Mesodermal cell (in vitro differentiated cells): Measurements from ENCODE around the gene KRTAP19-8. TPM values are rescaled to one million over a fixed set of nuclear protein-coding genes. Genes with fewer than 3 reads are reported as not detected.

Experiments used
- H3K27ac ChIP-seq: 2 replicates; pipeline ENCODE4 v1.7.0; 2013; ENCODE audit warnings: mild to moderate bottlenecking, low read depth, low read length, moderate library complexity; ENCODE audit not compliant: severe bottlenecking
- H3K36me3 ChIP-seq: 2 replicates; pipeline ENCODE4 v1.7.1; 2013; ENCODE audit warnings: mild to moderate bottlenecking, low read length, moderate library complexity; ENCODE audit not compliant: control insufficient read depth, insufficient read depth
- H3K4me1 ChIP-seq: one replicate; pipeline ENCODE4 v1.7.1; 2013; ENCODE audit warnings: mild to moderate bottlenecking, low read length; ENCODE audit not compliant: insufficient read depth, control insufficient read depth, poor library complexity, severe bottlenecking
- H3K4me3 ChIP-seq: 2 replicates; pipeline ENCODE4 v1.7.0; 2013; ENCODE audit warnings: low read length, control low read depth, mild to moderate bottlenecking; ENCODE audit not compliant: insufficient read depth, poor library complexity, severe bottlenecking; ENCODE audit errors: extremely low read depth
- H3K9me3 ChIP-seq: 2 replicates; pipeline ENCODE4 v1.7.1; 2013; ENCODE audit warnings: mild to moderate bottlenecking, low read length, moderate library complexity; ENCODE audit not compliant: control insufficient read depth
- WGBS, 2 experiments: methylation state at CpG; one replicate each; pipeline ENCODE4 v1.1.5; 2013; ENCODE audit warnings: missing lambda C conversion rate in 2 of 2; ENCODE audit not compliant: insufficient coverage in 2 of 2; 5-methylcytosine and 5-hydroxymethylcytosine counted together
- polyA plus RNA-seq, 2 experiments: library from polyadenylated mRNA; stranded (reverse); fragments of 50-300 nt; gene quantifications; one replicate each; pipeline ENCODE4 v1.2.3, GENCODE V29; 2013

Gene KRTAP19-8, protein sequence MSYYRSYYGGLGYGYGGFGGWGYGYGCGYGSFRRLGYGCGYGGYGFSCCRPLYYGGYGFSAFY
- not detected for polyA plus RNA-seq (2013, experiment 1 of 2)
- not detected for polyA plus RNA-seq (2013, experiment 2 of 2)

DNA sequence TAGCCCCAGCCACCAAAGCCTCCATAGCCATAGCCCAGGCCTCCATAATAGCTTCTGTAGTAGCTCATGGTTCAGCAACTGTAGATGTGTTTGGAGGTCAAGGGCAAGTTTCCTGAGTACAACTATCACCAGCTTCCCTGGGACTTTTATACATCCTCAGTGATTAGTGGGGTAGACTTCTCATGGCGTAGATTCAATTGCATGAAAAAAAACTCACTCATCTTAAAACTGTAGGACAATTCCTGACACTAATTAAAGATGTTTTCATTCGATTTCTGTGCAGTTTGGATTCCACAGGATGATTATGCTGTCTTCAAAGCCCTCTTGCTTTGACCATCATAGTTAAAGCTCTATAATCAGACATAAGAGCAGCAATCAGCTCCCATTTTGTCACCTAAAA is at the start of gene KRTAP19-8:
Gene KRTAP19-8 (minus strand): TSS at position 101 of the 400 bp plus-strand sequence. CDS start 33 bp downstream, at position 68.
- Histone ChIP-seq H3K36me3 (no peaks in the 10 kb centered on the region), H3K4me1 (no peaks in the 10 kb centered on the region), H3K9me3 (no peaks in the 10 kb centered on the region), H3K27ac (no peak within 1 kb of the TSS), H3K4me3 (no peak within 1 kb of the TSS)
- WGBS, 2 experiments: 45 to 75% methylated on average over 1 to 2 of the region's 2 CpGs

DNA sequence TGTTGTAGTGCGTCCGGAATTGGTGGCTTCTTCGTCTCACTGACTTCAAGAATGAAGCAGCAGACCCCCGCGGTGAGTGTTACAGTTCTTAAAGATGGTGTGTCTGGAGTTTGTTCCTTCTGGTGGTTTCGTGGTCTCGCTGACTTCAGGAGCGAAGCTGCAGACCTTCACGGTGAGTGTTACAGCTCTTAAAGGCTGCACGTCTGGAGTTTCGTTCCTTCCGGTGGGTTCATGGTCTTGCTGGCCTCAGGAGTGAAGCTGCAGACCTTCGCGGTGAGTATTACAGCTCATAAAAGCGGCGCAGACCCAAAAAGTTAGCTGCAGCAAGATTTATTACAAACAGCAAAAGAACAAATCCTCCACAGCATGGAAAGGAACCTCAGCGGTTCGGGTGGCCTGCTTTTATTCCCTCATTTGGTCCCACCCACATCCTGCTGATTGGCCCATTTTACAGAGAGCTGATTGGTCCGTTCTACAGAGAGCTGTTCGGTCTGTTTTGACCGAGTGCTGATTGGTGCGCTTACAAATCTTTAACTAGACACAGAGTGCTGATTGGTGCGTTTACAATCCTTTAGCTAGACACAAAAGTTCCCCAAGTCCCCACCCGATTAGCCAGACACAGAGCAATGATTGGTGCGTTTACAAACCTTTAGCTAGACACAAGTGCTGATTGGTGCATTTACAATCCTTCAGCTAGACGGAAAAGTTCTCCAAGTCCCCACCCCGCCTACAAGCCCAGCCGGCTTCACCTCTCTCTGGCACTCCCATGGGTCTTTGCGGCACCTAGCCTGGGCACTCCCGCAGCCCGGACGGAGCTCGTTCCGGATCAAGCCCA is 49.6 kb upstream of the KRTAP19-8 start:
- Histone ChIP-seq H3K27ac (no peak overlapping the region), H3K4me1 (no peaks in the 10 kb centered on the region), H3K4me3 (no peak overlapping the region), H3K36me3 (no peaks in the 10 kb centered on the region), H3K9me3 (no peaks in the 10 kb centered on the region)
- 89 to 91% methylated on average over 25 to 34 of the region's 34 CpGs for WGBS, 2 experiments

DNA sequence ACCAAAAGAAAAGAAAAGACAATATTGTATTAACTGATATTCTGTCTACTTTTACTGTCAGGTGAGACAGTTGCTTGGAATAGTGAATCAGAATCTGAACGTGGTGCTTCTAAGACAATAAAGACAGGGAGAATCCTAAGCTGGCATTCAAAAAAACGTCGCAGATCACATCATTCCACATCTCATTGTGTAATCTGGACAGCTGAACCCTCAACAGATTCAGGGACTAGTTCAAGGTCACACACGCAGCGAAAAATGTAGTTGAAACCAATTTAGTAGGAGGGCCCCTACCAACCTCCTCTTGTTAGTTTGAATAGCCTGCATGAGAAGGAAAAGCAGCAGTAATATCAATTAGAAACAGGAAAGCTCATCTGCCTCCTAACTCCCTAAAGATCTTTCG is 46.4 kb upstream of the KRTAP19-8 start:
- Histone ChIP-seq H3K27ac (no peak overlapping the region), H3K36me3 (no peaks in the 10 kb centered on the region), H3K4me3 (no peak overlapping the region), H3K4me1 (no peaks in the 10 kb centered on the region), H3K9me3 (no peaks in the 10 kb centered on the region)
- WGBS, 2 experiments: 90 to 94% methylated on average over 2 to 4 of the region's 6 CpGs

GRCh38 chr21:31078796-31079195 is 40.5 kb upstream of the KRTAP19-8 start:
- Histone ChIP-seq H3K4me3 (no peak overlapping the region), H3K27ac (no peak overlapping the region), H3K36me3 (no peaks in the 10 kb centered on the region), H3K4me1 (no peaks in the 10 kb centered on the region), H3K9me3 (no peaks in the 10 kb centered on the region)
- WGBS, 2 experiments: 78 to 85% methylated on average over 3 of the region's 4 CpGs

- no peaks in the 10 kb centered on the region for H3K4me1 ChIP-seq
- WGBS, 2 experiments: 78 to 100% methylated on average over 1 to 3 of the region's 4 CpGs
- no peaks in the 10 kb centered on the region for H3K36me3 ChIP-seq
- H3K27ac ChIP-seq: no peak overlapping the region
- no peak overlapping the region for H3K4me3 ChIP-seq
- H3K9me3 ChIP-seq: no peaks in the 10 kb centered on the region
These were observed 39.9 kb upstream of the KRTAP19-8 start for GRCh38 chr21:31078216-31078615.

DNA sequence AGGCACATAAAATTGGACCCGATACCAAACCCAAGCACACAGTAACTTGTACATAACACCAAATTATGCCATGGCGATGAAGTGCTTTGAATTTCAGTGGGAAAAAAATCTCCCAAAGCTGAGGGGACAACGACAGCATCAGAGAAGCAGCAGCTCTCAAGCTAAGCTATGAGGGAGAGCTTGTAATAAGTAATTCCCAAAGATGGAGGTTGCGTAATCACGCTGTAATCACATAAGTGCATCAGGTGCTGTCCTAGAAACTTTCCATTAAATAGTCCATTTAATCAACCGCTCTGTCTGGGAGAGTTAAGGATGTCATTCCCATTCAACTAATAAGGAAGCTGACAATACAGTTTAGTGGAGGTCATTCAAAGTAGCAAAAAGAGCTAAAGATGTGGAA is 37.6 kb upstream of the KRTAP19-8 start:
- 100% methylated on average over 1 of the region's 6 CpGs; no CpG with 5 or more reads in 1 of the 2 experiments for WGBS, 2 experiments

DNA sequence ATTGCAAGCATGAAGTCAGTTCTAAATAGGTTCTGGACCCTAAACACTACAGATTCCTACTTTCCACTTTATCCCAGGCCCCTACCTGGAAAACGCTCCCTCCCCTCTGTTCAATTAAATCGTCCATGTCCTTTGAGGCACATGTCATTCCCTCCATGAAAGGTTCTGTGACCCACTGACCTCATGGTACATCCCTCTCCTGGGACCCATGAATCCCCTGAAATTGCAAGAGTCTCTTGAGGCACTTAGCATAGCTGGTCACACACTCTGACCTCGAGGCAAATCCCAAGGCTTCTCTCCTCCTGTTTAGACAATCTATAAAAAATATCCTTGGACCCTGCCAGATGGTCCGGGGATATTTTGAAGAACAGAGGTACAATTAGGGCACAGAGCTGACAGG is 34.3 kb upstream of the KRTAP19-8 start:
- H3K9me3 ChIP-seq: no peaks in the 10 kb centered on the region
- H3K27ac ChIP-seq: no peak overlapping the region
- WGBS, 2 experiments: 66 to 79% methylated on average over 2 to 3 of the region's 4 CpGs
- no peaks in the 10 kb centered on the region for H3K4me1 ChIP-seq
- no peak overlapping the region for H3K4me3 ChIP-seq
- no peaks in the 10 kb centered on the region for H3K36me3 ChIP-seq

More for the DNA sequence above, 37.6 kb upstream of the KRTAP19-8 start:
- Histone ChIP-seq H3K4me3 (no peak overlapping the region), H3K4me1 (no peaks in the 10 kb centered on the region), H3K36me3 (no peaks in the 10 kb centered on the region), H3K9me3 (no peaks in the 10 kb centered on the region), H3K27ac (no peak overlapping the region)

DNA sequence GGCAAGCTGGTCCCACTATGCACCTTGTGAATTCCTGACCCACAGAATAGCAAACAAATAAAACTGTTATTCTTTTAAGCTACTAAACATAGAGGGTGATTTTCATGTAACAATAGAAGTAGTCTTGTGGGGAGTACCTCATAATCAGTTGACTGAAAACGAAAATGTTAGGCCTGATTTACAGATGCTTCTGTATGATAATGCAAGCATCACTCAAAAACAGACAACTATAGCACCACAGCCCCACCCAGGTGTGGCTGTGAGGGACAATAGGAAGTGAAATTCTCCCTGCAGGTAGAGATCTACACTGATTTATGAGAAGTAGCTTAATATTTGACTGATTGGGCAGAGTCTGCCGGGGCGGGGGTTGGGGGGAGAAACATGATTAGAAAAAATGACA is 26.5 kb upstream of the KRTAP19-8 start:
- no peaks in the 10 kb centered on the region for H3K36me3 ChIP-seq
- no peak overlapping the region for H3K4me3 ChIP-seq
- H3K4me1 ChIP-seq: no peaks in the 10 kb centered on the region
- no peak overlapping the region for H3K27ac ChIP-seq
- H3K9me3 ChIP-seq: no peaks in the 10 kb centered on the region
- 90 to 92% methylated on average over 2 of the region's 3 CpGs for WGBS, 2 experiments

DNA sequence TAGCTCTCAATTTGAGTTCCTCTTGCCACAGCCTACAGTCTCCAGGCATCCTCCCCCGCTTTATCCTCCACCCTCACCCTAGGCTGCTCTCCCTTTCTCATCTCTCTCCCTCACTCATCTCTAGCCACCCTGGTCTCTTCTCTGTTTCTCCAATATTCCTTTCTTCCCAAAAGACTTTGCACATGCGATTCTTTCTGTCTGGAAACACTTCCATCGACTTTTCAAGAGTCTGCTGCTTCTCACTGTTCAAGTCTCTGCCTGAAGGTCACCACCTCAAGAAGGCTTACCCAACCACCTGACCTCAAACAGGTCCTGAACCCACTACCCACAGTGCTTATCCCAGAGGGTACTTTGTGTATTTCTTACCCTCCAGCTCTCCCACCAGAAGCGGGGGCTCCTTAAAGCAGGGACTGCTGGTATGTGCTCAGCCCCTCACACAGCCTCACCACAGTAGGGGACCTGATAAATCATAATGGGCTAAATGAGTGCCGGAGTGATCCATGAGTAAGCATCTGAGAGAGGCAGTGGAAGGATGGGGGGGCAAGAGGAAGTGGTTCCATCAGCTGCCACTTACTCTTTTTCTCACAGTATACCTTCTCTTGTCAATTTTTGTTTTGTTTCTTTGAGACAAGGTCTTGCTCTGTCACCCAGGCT is 14.3 kb upstream of the KRTAP19-8 start:
- Histone ChIP-seq H3K27ac (no peak overlapping the region), H3K4me3 (no peak overlapping the region), H3K36me3 (no peaks in the 10 kb centered on the region), H3K4me1 (no peaks in the 10 kb centered on the region), H3K9me3 (no peaks in the 10 kb centered on the region)
- WGBS, 2 experiments: 83 to 89% methylated on average over 3 of the region's 5 CpGs

- 72 to 92% methylated on average over 2 of the region's 3 CpGs for WGBS, 2 experiments
- no peaks in the 10 kb centered on the region for H3K9me3 ChIP-seq
- no peaks in the 10 kb centered on the region for H3K36me3 ChIP-seq
- no peak overlapping the region for H3K4me3 ChIP-seq
- H3K4me1 ChIP-seq: no peaks in the 10 kb centered on the region
- no peak overlapping the region for H3K27ac ChIP-seq
These were observed 12.4 kb upstream of the KRTAP19-8 start for GRCh38 chr21:31050577-31051157.
